Measurements from ENCODE around the gene CCDC33. TPM values are rescaled to one million over a fixed set of nuclear protein-coding genes. Genes with fewer than 3 reads are reported as not detected.

Gene CCDC33
- total and polyA plus RNA-seq, 8 donors: 0.58 to 9.4 (median 0.73) TPM; not detected in 5

- no peak for TF ChIP-seq POLR2AphosphoS5 (IDR thresholded peaks at IDR 0.05)
- no peak for TF ChIP-seq EP300 (IDR thresholded peaks at IDR 0.05)
- TF ChIP-seq, protein P1, sequence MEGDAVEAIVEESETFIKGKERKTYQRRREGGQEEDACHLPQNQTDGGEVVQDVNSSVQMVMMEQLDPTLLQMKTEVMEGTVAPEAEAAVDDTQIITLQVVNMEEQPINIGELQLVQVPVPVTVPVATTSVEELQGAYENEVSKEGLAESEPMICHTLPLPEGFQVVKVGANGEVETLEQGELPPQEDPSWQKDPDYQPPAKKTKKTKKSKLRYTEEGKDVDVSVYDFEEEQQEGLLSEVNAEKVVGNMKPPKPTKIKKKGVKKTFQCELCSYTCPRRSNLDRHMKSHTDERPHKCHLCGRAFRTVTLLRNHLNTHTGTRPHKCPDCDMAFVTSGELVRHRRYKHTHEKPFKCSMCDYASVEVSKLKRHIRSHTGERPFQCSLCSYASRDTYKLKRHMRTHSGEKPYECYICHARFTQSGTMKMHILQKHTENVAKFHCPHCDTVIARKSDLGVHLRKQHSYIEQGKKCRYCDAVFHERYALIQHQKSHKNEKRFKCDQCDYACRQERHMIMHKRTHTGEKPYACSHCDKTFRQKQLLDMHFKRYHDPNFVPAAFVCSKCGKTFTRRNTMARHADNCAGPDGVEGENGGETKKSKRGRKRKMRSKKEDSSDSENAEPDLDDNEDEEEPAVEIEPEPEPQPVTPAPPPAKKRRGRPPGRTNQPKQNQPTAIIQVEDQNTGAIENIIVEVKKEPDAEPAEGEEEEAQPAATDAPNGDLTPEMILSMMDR (IDR thresholded peaks at IDR 0.05): no peak
- no peak for TF ChIP-seq POLR2A (IDR thresholded peaks at IDR 0.05)
Observed at GRCh38 chr15:74197176-74197965, 38.8 kb upstream of the CCDC33 start.

GRCh38 chr15:74199297-74199652, 36.9 kb upstream of the CCDC33 start:
- no peak overlapping the region for H3K4me3 ChIP-seq
- intact Hi-C loops (cut with DNase I; ENCODE audit: low total_unique reads): no loop called here
- peaks cover 0 to 23% (median 0%) of the 10 kb centered on the region in 4 donors for H3K4me1 ChIP-seq
- TF ChIP-seq EP300 (IDR thresholded peaks at IDR 0.05) (no peak), POLR2AphosphoS5 (IDR thresholded peaks at IDR 0.05) (no peak), POLR2A (IDR thresholded peaks at IDR 0.05) (no peak)
- TF ChIP-seq, protein P1 (IDR thresholded peaks at IDR 0.05): no peak
- DNase-seq: no peak
- no peaks in the 10 kb centered on the region for H3K9me3 ChIP-seq
- WGBS, 5 donors: 89 to 97% (median 93%) methylated on average over 5 to 6 of the region's 6 CpGs
- H3K27me3 ChIP-seq: peaks cover 0 to 38% (median 7%) of the 10 kb centered on the region in 3 donors
- H3K36me3 ChIP-seq: no peaks in the 10 kb centered on the region
- no peak overlapping the region for H3K27ac ChIP-seq

More at GRCh38 chr15:74197176-74197965, 38.8 kb upstream of the CCDC33 start:
- no peaks in the 10 kb centered on the region for H3K36me3 ChIP-seq
- intact Hi-C loops (cut with DNase I; ENCODE audit: low total_unique reads): no loop called here
- H3K9me3 ChIP-seq: no peaks in the 10 kb centered on the region
- no peak overlapping the region for H3K4me3 ChIP-seq
- 91 to 97% (median 93%) methylated on average over 4 to 9 of the region's 9 CpGs for WGBS, 5 donors
- DNase-seq: no peak
- H3K27ac ChIP-seq: no peak overlapping the region
- peaks cover 0 to 19% (median under 1%) of the 10 kb centered on the region in 3 donors for H3K27me3 ChIP-seq
- H3K4me1 ChIP-seq: peaks cover 0 to 17% (median 0%) of the 10 kb centered on the region in 4 donors

DNA sequence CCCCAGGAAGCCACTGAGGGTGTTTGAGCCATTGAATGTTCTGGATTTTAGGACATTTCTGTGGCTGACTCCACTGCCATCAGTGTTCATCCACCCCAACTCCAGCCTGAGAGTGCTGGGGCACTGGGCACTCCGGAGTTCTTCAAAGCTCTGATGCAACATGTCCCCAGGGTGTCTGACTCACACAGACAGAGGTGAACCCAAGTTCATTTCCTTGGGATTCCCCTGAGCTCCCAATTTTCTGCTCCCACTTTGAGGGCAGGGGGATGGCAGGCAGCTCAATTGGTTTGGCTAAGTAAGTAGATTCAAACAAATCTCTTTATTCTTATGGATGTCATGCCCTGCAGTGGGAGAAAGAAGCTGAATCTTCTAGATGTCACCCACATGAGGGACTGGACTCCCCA, 35.7 kb upstream of the CCDC33 start:
- H3K27ac ChIP-seq: peak overlapping the region in 1 of 5 donors; percentile 15
- DNase-seq: no peak
- H3K27me3 ChIP-seq: peaks cover 0 to 41% (median 7%) of the 10 kb centered on the region in 3 donors
- H3K4me1 ChIP-seq: peaks cover 0 to 23% (median 0%) of the 10 kb centered on the region in 4 donors
- WGBS, 5 donors: 14 to 60% (median 51%) methylated on average over 1 of the region's 1 CpG
- intact Hi-C loops (cut with DNase I; ENCODE audit: low total_unique reads): no loop called here
- no peak overlapping the region for H3K4me3 ChIP-seq
- TF ChIP-seq EP300 (IDR thresholded peaks at IDR 0.05) (no peak), POLR2AphosphoS5 (IDR thresholded peaks at IDR 0.05) (no peak), POLR2A (IDR thresholded peaks at IDR 0.05) (no peak)
- TF ChIP-seq, protein P1 (IDR thresholded peaks at IDR 0.05): no peak
- H3K9me3 ChIP-seq: no peaks in the 10 kb centered on the region
- no peaks in the 10 kb centered on the region for H3K36me3 ChIP-seq

DNA sequence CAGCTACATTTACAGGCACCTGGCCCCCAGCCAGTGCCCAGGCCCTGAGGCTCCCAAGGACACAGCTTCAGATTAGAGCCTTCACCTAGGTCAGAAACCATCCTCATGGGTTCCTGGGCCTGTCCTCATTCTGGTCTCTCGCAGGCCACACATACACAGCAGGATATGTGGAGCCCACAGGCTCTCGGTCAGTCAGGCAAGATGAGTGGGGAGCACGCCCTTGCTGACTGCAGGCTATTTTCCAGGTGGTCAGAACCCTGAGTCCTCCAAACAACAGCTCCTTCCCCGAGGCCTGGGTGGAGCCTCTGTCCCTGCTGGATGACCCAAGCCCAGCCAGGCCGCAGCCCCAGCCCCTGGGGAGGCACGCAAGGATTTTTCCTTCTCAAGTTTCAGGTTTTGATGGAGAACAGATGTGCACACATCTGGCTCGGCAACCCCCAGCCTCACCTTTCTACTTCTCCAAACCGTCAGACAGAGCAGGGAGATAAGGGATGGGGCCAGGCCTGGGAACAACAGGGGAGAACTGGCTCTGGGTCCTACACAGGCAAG, 35.2 kb upstream of the CCDC33 start:
- Histone ChIP-seq H3K27me3 (peaks cover 0 to 46% (median 7%) of the 10 kb centered on the region in 3 donors), H3K36me3 (no peaks in the 10 kb centered on the region), H3K4me1 (peaks cover 0 to 22% (median 0%) of the 10 kb centered on the region in 4 donors), H3K4me3 (no peak overlapping the region), H3K9me3 (no peaks in the 10 kb centered on the region), H3K27ac (peak overlapping the region in 1 of 5 donors; percentile 15)
- TF ChIP-seq POLR2AphosphoS5 (IDR thresholded peaks at IDR 0.05) (no peak), POLR2A (IDR thresholded peaks at IDR 0.05) (no peak), EP300 (IDR thresholded peaks at IDR 0.05) (no peak)
- TF ChIP-seq, protein P1 (IDR thresholded peaks at IDR 0.05): no peak
- intact Hi-C loops (cut with DNase I; ENCODE audit: low total_unique reads): no loop called here
- peak in 1 of 2 donors; percentile 64 for DNase-seq
- WGBS, 5 donors: 68 to 80% (median 76%) methylated on average over 3 to 8 of the region's 8 CpGs
